Measurements from ENCODE around the gene SLC25A22. TPM values are rescaled to one million over a fixed set of nuclear protein-coding genes. Genes with fewer than 3 reads are reported as not detected.

The SLC25A22 gene
- total RNA-seq, 1 experiment from 2014 or later: 24.6 TPM

GRCh38 chr11:837189-837989 is 39.3 kb upstream of the SLC25A22 start:
- no peak overlapping the region for H3K4me2 ChIP-seq
- no TSS peak for BruUV-seq (replicated peaks)
- H3K27me3 ChIP-seq (ENCODE audit: insufficient read depth, low read depth): no peaks in the 10 kb centered on the region
- ChIA-PET POLR2A (ENCODE audit: unreplicated experiment) (interaction anchor here (0.6 kb wide), 1 partner anchor 181 kb away, joined by 3 read pairs; no protein-coding TSS in a partner anchor), CTCF (no interaction called here)
- H3K36me3 ChIP-seq (ENCODE audit: low read depth): no peaks in the 10 kb centered on the region
- no peak for TF ChIP-seq EZH2 (IDR thresholded peaks at IDR 0.05; ENCODE audit: low read depth)
- TF ChIP-seq CTCF (conservative IDR thresholded peaks at IDR 0.05): no peak
- peaks cover 26% of the 10 kb centered on the region; the same call in 1 of the 2 replicates for H3F3A ChIP-seq (ENCODE audit: insufficient read depth, low read depth)
- H4K20me1 ChIP-seq (ENCODE audit: insufficient read depth): peaks cover 18% of the 10 kb centered on the region
- no peak overlapping the region for H3K4me3 ChIP-seq
- DNase-seq: no peak
- H3K79me2 ChIP-seq (ENCODE audit: low read depth): peaks cover 31% of the 10 kb centered on the region
- no peak overlapping the region for H3K27ac ChIP-seq
- intact Hi-C loops (cut with micrococcal nuclease; ENCODE audit: unreplicated experiment): no loop called here
- no peaks in the 10 kb centered on the region for H3K9me2 ChIP-seq (ENCODE audit: insufficient read depth)
- no peaks in the 10 kb centered on the region for H3K9me3 ChIP-seq (ENCODE audit: insufficient read depth, low read depth)
- peaks cover 19% of the 10 kb centered on the region for H3K4me1 ChIP-seq (replicated peaks; ENCODE audit: insufficient read depth)
- H2AFZ ChIP-seq: no peak overlapping the region

DNA sequence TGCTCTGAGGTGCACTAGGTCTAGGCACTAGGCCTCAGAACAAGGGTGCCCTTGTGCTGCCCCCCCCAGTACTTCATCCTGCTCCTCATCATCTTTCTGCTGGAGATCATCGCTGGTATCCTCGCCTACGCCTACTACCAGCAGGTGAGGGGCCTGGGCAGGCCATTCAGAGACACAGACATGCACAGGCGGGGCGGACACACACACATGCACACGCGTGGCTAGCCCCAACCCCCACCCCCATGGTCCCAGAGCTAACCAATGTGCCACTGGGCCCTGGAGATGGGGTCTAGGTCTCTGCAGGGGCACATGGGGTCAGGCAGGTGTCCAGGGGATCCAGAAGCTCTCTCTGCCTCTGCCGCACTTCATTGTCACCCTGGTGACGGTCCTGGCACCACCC is 38.6 kb upstream of the SLC25A22 start:
- H3K36me3 ChIP-seq (ENCODE audit: low read depth): no peaks in the 10 kb centered on the region
- peaks cover 17% of the 10 kb centered on the region for H4K20me1 ChIP-seq (ENCODE audit: insufficient read depth)
- H3K4me1 ChIP-seq (replicated peaks; ENCODE audit: insufficient read depth): peaks cover 19% of the 10 kb centered on the region
- peaks cover 26% of the 10 kb centered on the region; the same call in 1 of the 2 replicates for H3F3A ChIP-seq (ENCODE audit: insufficient read depth, low read depth)
- H3K27ac ChIP-seq: no peak overlapping the region
- BruUV-seq (replicated peaks): no TSS peak
- no peak overlapping the region for H3K4me3 ChIP-seq
- intact Hi-C loops (cut with micrococcal nuclease; ENCODE audit: unreplicated experiment): no loop called here
- POLR2A ChIA-PET (ENCODE audit: unreplicated experiment): no interaction called here
- TF ChIP-seq CTCF (conservative IDR thresholded peaks at IDR 0.05) (no peak), EZH2 (IDR thresholded peaks at IDR 0.05; ENCODE audit: low read depth) (no peak)
- H3K4me2 ChIP-seq: no peak overlapping the region
- no peak overlapping the region for H2AFZ ChIP-seq
- H3K27me3 ChIP-seq (ENCODE audit: insufficient read depth, low read depth): no peaks in the 10 kb centered on the region
- H3K9me3 ChIP-seq (ENCODE audit: insufficient read depth, low read depth): no peaks in the 10 kb centered on the region
- DNase-seq: no peak
- H3K79me2 ChIP-seq (ENCODE audit: low read depth): peaks cover 26% of the 10 kb centered on the region
- CTCF ChIA-PET: no interaction called here
- no peaks in the 10 kb centered on the region for H3K9me2 ChIP-seq (ENCODE audit: insufficient read depth)

- intact Hi-C loops (cut with micrococcal nuclease; ENCODE audit: unreplicated experiment): no loop called here
- no peak for TF ChIP-seq EZH2 (IDR thresholded peaks at IDR 0.05; ENCODE audit: low read depth)
- TF ChIP-seq CTCF (conservative IDR thresholded peaks at IDR 0.05): no peak
- Histone ChIP-seq H2AFZ (no peak overlapping the region), H3K4me1 (replicated peaks; ENCODE audit: insufficient read depth) (peaks cover 19% of the 10 kb centered on the region), H3K36me3 (ENCODE audit: low read depth) (no peaks in the 10 kb centered on the region), H3K9me3 (ENCODE audit: insufficient read depth, low read depth) (no peaks in the 10 kb centered on the region), H4K20me1 (ENCODE audit: insufficient read depth) (peaks cover 13% of the 10 kb centered on the region), H3K4me3 (no peak overlapping the region), H3K27ac (no peak overlapping the region), H3K27me3 (ENCODE audit: insufficient read depth, low read depth) (no peaks in the 10 kb centered on the region), H3K4me2 (no peak overlapping the region), H3K79me2 (ENCODE audit: low read depth) (peaks cover 22% of the 10 kb centered on the region), H3K9me2 (ENCODE audit: insufficient read depth) (no peaks in the 10 kb centered on the region), H3F3A (ENCODE audit: insufficient read depth, low read depth) (peaks cover 26% of the 10 kb centered on the region; the same call in 1 of the 2 replicates)
- peak in 1 of 2 experiments; percentile 13 for DNase-seq
- BruUV-seq (replicated peaks): no TSS peak
- CTCF ChIA-PET: no interaction called here
- POLR2A ChIA-PET (ENCODE audit: unreplicated experiment): no interaction called here
Observed at GRCh38 chr11:836274-836673, 38.2 kb upstream of the SLC25A22 start.
